CD4-positive, alpha-beta T cell treated with Interleukin-6 at 100 ng/mL for 8 hours (primary cell): ENCODE data around the gene ADSL.
"Not testable (repeated sequence)": the region's sequence is repeated elsewhere in the genome, so short reads cannot be mapped to it uniquely, and the experiment has no call there.

Experiments used
- DNase-seq: peaks from one replicate; pipeline ENCODE4 v3.0.0-alpha.2; 2020; ENCODE audit warnings: mixed read lengths, low spot score

Gene ADSL

DNA sequence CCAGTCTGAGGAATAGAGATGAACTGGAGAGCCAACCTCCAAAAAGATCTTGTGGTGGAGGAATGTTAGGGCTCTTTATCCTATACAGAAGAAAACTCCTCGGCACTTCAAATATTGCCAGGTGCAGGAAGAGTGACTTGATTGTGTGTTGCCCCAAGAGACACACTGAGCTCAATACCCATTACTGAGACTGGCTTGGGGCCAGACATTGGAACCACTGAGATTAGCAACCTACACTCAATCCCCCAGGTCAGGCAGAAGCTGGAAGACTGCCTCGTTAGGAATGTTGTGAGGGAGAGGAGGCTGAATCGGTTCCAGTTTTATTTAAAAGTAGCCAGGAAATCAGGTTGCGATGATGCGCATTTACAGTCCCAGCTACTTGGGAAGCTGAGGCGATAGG is 21.7 kb downstream of the ADSL start:
- no peak for DNase-seq

GRCh38 chr22:40368836-40369235 is 22.5 kb downstream of the ADSL start:
- no peak for DNase-seq

GRCh38 chr22:40374567-40374966 is 28.3 kb downstream of the ADSL start:
- DNase-seq, result no peak

- no peak for DNase-seq
Measured at GRCh38 chr22:40376149-40376548, 29.8 kb downstream of the ADSL start.

DNA sequence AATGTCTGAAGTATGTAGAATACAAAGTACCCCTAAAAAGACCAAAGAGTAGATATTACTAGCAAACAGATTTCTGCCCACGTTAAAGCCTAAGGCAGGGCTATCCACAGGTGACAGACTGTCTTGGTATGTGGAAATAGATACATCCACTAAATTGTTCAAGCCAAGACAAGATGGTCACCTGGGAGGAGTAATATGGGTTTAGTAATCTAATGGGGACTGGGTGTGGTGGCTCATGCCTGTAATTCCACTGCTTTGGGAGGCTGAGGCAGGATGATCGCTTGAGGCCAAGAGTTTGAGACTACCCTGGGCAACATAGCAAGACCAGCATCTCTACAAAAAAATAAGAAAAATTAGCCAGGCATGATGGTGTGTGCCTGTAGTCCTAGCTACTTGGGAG is 31.6 kb downstream of the ADSL start:
- DNase-seq, result no peak

GRCh38 chr22:40378448-40378847 is 32.1 kb downstream of the ADSL start:
- DNase-seq, result not testable (repeated sequence)

DNA sequence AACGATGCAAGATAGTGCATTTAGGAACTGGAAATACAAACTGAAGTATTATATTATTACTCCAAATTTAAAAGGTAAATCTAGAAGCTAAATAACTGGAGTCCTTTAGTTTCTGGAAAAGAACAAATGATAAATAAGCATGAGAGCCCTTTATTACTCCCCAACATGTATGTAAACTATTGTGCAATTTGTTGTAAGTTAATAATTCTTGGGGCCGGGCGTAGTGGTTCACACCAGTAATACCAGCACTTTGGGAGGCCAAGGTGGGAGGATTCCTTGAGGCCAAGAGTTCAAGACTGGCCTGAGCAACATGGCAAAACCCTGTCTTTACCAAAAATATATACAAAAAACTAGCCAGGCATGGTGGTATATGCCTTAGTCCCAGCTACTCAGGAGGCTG is 35.2 kb downstream of the ADSL start:
- no peak for DNase-seq

DNA sequence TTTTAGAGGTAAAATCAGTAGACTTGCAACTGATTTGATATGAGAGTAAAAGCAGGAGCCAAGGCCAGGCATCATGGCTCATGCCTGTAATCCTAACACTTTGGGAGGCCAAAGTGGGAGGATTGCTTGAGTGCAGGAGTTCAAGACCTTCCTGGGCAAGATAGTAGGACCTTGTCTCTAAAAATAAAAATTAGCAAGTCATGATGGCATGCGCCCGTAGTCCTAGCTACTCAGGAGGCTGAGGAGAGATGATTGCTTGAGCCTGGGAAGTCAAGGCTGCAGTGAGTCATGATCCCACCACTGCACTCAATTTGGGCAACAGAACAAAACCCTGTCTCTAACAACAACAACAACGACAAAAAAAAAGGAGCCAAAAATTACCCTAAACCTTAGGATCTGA is 37.6 kb downstream of the ADSL start:
- no peak for DNase-seq

DNA sequence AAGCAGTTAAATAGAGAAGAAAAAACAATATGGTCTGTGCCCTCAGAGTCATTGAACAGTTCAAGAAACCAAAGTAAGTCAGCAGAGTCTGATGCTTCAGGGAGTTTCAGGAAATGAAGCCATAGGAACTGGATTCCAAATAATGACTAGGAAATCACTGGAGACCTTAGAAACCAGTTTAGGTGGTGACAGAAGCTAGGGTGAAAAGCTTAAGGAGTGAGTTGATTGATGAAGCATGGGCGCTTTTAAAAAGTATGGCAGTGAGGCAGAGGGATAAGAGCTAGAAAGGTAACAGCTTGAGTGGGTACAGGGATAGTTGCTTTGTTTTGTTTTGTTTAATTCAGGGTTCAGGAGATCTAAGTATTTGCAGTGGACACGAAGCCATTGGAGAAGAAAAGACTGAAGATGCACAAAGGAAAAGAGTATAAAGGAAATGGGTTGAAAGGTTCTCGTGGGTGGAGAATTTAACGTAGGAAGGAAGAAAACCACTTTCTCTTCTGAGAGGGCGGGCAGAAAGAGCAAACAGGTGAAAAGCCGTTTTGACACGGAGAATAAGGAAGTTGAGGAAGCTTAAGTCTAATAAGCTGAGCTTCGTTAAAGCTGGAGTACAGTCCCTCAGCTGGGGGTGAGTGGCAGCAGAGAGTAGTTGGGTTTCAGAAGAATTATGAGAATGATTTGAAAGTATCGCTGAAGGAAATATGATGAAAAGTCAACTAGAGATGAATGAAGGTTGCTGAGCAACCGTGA is 38.9 kb downstream of the ADSL start:
- peak; percentile 57 for DNase-seq

GRCh38 chr22:40387746-40388145 is 41.4 kb downstream of the ADSL start:
- DNase-seq, result no peak

DNA sequence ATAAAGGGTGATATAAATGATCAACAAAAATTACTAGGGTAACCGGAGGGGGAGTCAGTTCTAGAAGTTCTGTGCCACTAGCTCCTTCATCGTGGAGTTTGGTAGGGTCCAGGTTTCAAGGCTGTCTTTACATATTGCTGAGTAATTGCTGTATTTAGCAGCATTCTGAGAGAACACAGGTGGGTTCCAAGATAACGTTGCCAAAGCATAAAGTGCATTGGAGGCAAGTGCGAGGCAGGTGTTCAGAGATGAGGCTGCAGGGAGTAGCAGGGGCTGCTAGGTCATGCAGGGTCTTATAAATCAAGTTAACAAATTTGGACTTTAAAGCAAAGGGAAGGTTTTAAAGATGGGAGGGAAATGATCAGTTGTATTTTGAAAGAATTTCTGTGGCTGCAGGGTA is 41.9 kb downstream of the ADSL start:
- no peak for DNase-seq

DNA sequence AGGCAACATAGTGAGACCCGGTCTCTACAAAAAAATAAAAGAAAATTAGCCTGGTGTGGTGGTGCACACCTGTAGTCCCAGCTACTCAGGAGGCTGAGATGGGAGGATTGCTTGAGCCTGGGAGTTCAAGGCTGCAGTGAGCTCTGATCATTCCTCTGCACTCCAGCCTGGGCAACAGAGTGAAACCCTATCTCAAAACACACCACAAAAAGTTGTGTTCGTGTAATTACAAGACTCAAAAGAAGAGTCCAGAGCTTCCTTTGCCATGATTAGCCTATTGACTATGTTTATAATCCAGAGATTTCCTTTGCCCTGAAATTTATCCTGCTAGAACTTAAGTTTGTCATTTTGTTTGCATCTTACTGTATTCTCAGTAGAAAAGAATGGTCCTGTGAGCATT is 45.1 kb downstream of the ADSL start:
- DNase-seq, result no peak

- no peak for DNase-seq
Measured at GRCh38 chr22:40392618-40393017, 46.3 kb downstream of the ADSL start.

GRCh38 chr22:40394607-40395006 is 48.3 kb downstream of the ADSL start:
- DNase-seq, result no peak

DNA sequence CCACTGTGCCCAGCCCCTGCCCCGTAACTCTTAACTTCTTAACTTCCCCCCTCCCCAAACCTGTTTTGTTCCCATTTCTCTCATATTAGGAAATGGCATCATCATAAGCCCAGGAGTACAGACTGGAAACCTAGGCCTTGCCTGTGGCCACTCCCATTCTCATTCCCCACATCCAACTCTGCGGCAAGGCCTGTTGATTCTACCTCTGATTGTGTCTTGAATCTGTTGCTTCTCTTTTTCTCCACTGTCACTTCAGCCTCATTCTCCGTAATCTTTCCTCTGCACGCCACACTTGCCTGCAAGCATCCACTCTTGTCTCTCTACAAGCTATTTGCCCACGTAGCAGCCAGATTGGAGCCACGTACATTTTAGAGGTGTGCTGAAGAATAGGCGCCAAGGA is 49.3 kb downstream of the ADSL start:
- no peak for DNase-seq

GRCh38 chr22:40396882-40397281 is 50.6 kb downstream of the ADSL start:
- DNase-seq, result no peak

DNA sequence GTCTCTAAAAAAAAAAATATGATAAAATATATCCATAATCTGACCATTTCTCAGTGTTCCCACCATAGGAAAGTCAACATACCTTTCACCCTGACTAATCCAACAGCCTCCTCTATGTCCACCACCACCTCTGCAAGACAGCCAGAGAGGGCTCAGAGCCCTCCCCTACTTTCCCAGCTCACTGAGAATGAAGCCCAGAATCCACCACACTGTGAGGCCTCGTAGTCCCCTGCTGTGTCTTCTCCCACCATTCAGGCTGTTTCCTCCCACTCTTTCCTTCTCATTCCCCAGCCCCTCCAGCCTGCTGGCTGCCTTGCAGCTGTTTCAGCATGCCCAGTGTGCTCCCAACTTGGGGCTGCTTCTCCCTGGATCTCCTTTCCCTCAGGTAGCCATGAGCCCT is 51.1 kb downstream of the ADSL start:
- DNase-seq, result no peak

DNA sequence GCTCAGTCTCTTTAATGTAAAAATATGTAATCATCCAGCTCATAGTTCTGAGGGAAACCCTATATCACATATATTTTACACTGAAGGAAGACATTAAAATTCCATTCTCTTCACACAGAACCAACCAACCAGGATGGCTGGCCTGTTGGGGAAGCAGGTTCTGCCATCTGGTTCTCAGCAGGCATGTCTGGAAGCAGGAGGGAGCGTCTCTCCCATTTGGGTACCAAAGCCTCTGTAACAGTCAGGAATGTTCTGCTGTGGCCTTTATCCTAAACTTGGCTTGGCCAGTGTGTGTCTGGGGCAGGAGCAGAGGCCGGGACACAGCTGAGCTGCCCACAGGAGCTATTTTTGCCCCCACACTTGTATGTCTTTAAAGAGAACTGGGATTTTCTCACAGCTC is 53.3 kb downstream of the ADSL start:
- DNase-seq, result no peak

DNA sequence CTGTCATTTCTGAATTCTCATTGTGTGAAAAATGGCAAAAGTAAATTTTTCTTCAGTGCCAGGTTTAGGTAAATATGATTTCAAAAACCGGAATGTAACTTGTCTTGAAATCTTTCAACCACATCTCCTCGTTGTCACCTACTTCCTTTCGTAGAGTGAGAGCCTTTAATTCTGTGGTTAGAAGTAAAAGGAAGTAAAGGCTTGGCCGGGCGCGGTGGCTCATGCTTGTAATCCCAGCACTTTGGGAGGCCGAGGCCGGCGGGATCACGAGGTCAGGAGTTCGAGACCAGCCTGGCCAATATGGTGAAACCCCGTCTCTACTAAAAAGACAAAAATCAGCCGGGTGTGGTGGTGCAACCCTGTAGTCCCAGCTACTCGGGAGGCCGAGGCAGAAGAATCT is 53.9 kb downstream of the ADSL start:
- DNase-seq, result peak; percentile 65

DNA sequence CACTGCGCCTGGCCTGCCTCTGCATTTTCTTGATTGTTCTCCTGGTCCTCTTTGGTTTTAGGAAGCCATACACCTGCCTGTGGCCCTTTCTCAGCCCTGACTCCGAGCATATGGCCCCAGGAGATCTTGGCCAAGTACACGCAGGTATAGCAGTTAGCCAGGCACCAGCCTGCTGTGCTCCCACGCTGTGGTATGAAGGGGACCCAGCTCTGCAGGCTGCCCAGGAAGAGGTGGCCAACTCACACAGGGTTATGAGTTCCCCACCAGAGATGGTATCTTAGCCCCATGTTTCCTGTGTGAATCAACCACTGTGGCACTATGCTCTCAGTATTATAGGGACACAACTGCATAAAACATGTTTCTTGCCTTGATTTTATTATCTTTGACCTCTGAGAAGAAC is 55.2 kb downstream of the ADSL start:
- DNase-seq, result peak; percentile 67

GRCh38 chr22:40401981-40402406 is 55.7 kb downstream of the ADSL start:
- no peak for DNase-seq

DNA sequence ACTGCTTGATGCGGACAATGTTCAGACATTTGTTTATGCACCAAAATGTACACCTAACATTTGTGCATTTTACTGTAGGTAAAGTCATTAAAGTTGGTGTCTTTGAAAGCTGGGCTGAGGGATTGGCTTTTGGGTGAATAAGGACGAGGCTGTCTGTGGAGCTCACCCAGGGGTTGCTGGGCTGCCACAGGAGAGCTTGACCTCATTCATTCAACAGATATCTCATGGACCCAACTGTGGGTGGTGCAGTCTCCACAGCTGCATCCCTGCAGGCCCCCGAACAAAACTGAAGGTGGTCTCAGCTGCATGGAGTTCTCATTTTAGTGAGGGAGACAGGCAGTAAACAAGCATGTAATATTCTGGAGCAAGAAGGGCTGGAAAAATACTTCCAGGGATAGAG is 56.8 kb downstream of the ADSL start:
- no peak for DNase-seq

- DNase-seq, result no peak
Measured at GRCh38 chr22:40403651-40404050, 57.4 kb downstream of the ADSL start.
